HT1080 (cell line): ENCODE data around the gene HSPG2. TPM values are rescaled to one million over a fixed set of nuclear protein-coding genes. Genes with fewer than 3 reads are reported as not detected.

ENCODE experiments used
- DNase-seq: peaks from one replicate; pipeline ENCODE4 v3.0.0-alpha.2; 2015; ENCODE audit warnings: low read depth
- total RNA-seq: library from RNA; depleted of rRNA; stranded (reverse); fragments of >200 nt; shearing (Covaris generic); gene quantifications from 2 replicates; pipeline ENCODE4 v1.2.3, GENCODE V29; 2014

The HSPG2 gene
- total RNA-seq, 1 experiment from 2014 or later, result 2.5 TPM

GRCh38 chr1:21956720-21957552 is 19.8 kb upstream of the HSPG2 start:
- DNase-seq, result peak; percentile 74

DNA sequence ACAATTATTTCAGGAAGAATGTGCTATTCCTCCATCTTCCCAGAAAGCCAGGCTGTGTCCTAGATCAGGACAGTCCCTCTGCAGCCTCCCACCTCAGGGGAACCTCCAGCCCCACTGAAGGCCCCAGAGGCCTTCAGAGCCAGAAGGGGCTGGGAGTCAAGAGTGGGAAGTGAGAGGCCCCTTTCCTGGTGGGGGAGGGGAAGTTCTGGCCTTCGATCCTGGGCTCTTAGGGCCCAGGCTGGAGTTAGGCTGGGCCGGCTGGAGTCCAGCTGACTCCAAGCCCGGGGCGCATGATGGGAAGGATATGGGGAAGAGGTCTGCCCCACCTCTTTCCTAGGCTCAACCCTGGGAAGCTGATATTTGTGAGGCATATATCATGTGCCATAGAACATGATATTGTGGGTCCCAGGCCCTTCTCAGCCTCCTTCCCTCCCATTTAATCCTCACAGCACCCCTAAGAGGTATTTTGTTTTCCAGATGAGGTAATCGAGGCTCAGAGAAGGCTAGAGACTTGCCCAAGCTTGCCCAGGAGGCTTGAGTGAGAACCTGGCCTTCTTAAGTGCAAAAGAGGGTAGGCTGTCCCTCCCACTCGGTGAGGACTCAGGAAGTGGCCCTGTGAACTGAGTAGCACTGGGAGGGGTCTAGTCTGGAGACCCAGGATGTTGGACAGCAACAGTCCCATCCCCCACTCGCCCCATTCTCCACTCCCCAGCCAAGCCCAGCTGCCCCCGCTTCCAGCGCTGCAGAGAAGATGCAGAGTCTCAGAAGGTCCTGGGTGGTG is 18.6 kb upstream of the HSPG2 start:
- no peak for DNase-seq

- no peak for DNase-seq
These were observed 17.9 kb upstream of the HSPG2 start for GRCh38 chr1:21955058-21955457.

- no peak for DNase-seq
These were observed 15.8 kb upstream of the HSPG2 start for GRCh38 chr1:21952786-21953520.

DNA sequence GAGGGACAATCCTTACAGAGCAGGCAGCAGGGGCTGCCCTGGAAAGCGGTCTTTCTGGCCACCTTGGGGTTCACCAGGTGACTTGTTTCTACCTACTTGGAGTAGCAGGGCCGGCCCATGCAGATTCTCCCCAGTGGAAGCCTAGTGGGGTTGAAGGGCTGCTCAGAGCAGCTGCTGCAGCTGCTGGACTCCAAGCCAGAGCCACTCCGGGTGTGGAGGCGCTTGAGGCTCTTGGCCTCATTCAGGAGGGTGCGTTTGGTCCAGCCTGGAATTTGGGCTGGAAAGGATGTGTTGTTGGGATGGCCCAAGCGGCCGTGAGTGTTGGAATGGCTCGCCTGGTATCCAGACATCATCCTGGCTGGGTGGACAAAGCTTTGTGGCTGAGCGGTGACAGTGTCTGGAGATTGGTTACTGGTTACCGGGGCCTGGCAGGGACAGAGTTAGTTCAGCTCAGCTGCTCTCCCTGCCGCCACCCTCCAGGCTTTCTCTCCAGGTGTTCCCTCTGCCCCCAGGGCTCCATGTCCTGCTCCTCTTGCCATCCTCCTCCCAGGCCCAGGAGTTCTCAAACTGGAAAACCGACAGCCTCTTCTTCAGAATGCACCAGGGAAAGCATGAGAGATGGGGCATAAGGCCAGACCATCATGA is 14.2 kb upstream of the HSPG2 start:
- DNase-seq, result no peak

- no peak for DNase-seq
These were observed 13.6 kb upstream of the HSPG2 start for GRCh38 chr1:21950734-21951133.

DNA sequence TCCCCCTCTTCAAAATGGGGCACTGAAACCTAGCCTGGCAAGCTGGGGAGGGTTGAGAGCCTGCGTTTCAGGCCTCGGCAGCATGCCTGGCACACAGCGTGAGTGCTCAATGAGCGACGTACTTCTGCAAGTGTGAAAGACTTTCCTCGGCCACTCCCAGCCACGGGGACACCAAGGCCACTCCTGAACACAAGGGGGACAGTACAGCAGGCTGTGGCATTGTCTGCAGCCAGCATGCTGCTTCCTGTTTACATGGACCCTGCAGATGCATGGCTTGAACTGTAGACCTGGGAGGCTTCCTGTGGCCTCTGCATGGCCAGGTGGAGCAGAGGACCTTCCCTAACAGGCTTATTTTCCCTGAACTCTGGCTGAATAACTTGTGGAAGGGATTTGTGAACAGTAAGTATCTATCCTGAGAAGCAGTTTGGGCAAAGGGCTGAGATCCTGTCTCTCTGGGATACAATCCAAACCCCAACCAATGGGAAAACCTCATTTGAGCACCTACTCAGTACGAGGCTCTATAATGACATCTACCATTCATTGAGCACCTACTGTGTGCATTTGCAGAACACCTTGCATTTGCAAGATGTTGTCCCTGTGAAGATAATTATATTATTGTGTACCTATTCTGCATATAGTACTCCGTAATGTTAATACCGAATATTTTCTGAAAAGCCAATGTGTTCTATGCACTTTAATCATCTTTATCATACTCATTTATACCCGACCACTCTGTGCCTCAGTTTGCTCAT is 9.9 kb upstream of the HSPG2 start:
- DNase-seq, result no peak

DNA sequence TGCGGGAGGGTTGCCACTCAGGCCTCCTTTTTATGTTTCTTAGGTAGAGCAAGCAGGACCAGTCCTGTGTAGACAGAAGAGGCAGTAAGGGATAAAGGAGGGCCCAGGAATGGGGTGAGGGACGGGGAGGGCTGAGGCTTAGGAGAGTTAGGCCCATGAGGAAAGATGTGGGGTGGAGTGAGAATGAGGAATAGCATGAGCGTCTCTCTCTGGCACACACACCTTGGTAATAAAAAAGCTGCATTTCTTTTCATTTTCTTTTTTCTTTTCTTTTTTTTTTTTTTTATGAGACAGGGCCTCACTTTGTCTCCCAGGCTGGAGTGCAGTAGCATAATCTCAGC is 7.6 kb upstream of the HSPG2 start:
- DNase-seq, result no peak

- DNase-seq, result peak; percentile 58
These were observed 6.0 kb upstream of the HSPG2 start for GRCh38 chr1:21942959-21943640.

DNA sequence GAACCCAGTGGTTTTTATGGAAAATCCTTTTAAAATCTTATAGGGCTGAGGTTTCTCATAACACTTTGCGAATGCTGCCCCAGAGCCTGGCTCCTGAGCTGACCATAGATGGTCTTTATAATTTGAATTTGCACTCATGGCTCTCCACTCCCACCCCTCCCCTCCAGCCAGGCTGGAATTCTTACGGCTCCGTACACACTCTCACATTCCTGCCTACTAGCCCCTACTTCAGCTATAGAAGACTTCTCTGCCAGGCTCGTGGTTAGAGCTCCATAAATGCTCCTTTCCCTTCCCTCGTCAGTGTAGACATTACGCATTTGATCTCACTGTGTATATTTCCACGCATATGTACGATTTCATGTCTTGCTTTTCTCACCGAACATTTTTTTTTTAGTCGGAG is 5.4 kb upstream of the HSPG2 start:
- DNase-seq, result no peak

GRCh38 chr1:21941370-21941769 is 4.3 kb upstream of the HSPG2 start:
- DNase-seq, result no peak

DNA sequence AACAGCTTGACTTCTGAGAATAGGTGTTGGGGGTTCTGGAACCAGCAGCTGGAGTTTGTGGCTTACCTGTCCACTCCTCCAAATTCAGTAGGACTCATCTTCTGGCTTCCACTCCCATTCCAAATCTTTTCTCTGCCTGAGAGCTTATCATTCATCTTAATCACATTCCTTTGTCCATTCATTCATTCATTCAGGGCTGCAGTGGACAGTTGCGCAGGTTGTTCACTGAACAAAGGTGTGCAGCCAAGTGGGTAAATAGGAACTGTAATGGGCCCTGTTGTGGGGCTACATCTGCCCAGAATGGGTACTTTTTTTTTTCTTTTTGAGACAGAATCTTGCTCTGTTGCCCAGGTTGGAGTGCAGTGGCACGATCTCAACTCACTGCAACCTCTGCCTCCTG is 3.4 kb upstream of the HSPG2 start:
- no peak for DNase-seq

DNA sequence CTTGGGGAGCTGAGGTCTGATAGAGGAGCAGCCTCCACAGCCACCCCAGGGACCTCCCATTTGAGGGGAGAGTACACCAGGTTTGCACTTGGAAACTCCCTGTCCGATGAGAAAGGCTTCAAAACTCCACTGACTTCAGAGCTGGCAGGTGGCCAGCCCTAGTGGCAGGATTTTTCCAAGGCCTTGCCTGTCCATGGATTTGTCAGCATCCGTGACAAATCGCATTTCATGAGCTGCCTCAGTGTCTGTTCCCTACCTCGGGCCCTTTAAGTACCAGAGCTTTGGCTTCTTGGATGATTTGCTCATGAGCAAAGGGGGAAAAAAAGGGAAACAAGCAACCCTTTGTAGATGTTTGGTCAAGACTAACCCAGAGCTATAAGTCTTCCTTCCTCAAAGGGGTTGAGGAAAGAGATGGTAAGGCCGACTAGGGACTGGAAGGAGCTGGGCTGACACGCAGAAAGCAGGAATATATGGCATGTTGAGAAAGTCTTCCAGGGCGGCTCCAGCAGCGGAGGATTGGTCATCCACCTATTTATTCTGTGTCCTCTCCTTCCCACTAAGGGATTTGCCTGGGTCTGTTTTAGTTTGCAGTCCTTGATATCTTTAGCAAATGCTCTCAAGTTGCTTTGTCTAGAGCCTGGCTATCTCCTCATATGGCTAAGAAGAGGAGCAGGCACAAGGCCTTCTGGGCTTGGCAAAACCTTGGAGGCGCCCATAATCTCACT is 2.7 kb upstream of the HSPG2 start:
- DNase-seq, result peak; percentile 85

GRCh38 chr1:21938732-21939538 is 1.8 kb upstream of the HSPG2 start:
- DNase-seq, result no peak

DNA sequence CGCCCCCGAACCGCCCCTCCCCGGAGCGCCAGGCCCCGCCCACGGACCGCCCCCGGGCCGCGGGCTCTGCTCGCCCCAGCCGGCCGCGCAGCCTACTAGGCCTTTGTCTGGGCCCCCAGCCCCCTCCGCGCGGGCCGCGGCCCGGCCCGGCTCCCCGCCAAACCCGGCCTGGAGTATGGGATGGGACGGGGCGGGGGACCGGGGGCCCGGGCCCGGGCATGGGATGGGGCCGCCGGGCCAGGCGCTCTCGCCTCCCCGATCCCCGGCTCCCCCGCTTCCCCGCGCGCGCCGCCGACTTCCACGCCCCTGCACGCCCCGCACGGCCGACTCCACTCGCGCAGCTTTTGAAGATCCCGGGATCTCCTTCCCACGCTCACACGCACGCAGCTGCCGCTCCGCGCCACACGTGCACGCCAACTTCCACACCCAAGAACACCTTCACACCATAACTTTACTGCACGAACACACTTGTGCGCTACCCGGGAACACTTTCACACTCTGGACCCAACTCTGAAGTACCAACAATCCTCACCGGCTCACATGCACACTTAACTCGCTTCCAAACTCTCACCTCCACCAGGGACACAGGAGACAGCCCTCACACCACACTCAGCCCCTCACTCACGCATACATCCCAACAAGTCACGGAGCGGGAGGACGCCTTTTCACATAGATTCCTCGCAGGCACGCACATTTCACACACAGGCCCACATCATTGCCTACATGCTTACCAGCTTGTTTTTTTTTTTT is 437 bp upstream of the HSPG2 start:
- DNase-seq, result peak; percentile 27

DNA sequence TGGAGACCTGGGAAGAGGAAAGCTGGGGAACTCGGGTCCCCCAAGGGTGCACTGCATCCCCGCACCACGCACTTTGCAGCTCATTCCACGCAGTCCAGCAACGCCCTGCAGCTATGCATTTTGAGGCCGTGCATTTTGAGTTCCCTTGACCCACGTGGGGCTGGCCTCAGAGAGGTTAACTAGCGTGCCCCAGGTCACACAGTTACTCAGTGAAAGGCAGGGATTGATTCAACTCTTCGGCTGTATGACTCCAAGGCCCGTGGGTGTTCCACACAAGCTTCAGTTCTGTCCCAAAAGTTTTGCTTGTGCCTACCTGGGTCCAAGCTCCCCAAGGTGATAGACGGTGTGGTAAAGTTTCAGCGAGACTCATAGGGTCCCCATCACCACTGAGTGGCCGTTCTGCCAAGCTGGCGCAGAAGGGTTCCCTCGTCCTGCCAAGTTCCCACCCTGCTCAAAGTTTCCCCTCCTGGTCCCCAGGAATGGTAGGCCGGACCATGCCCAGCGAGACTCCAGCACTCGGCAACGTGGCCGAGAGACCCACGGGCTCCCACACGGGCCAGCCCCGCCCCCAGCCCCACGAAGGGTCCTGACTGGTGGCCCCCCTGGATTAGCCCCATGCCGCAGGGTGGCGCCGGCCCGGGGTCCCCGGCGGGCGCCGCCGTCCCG is 611 bp downstream of the HSPG2 start:
- no peak for DNase-seq

DNA sequence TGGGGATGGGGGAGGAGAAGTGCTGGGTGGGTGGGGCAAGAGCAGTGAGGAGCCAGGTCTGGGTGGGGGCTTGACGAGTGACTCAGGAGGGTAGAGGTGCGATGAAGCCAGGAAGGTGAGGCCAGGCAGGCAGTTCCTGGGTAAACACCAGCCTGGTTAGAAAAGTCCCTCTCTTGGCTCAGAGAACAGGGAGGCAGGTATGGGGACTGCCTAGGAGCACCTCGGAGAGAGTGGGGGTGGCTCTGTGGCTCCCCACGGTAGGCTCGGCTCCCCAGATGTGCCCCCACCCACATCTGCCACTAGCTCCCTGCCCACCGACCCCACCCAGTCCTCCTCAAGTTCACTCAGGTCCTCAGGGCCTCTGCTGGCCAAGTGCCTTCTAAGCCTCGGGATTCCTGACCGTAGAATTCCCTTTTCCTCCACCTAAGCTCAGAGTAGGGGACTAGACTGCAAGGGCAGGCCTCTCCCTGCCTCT is 1.2 kb downstream of the HSPG2 start:
- no peak for DNase-seq
